Glomerular visceral epithelial cell (primary cell): ENCODE results near the gene NME7.
A peak's percentile ranks its signal among the peaks of the same experiment; 100 is the strongest.
"Not testable (repeated sequence)": the region's sequence is repeated elsewhere in the genome, so short reads cannot be mapped to it uniquely, and the experiment has no call there.

Experiments used
- DNase-seq: peaks from one replicate; pipeline ENCODE4 v3.0.0-alpha.2; 2016; ENCODE audit errors: extremely low spot score

NME7 gene

GRCh38 chr1:169367686-169368405 lies at the start of gene NME7, which contains the start of gene BLZF1:
Gene NME7, minus strand, starts transcription at chr1:169367797. Its CDS starts 87 bp downstream, at chr1:169367710.
Gene BLZF1, plus strand, starts transcription at chr1:169368195. Its CDS starts 1,328 bp downstream, at chr1:169369523.
- DNase-seq = peak; percentile 96

- DNase-seq = no peak
These were observed 47.4 kb upstream of the NME7 start for GRCh38 chr1:169414952-169415351.

GRCh38 chr1:169408340-169408739 lies 40.7 kb upstream of the NME7 start:
- not testable (repeated sequence) for DNase-seq

- DNase-seq = not testable (repeated sequence)
These were observed 35.0 kb upstream of the NME7 start for GRCh38 chr1:169402578-169402977.

GRCh38 chr1:169395955-169396354 lies 28.4 kb upstream of the NME7 start:
- DNase-seq = no peak

GRCh38 chr1:169392406-169392805 lies 24.8 kb upstream of the NME7 start:
- no peak for DNase-seq

- no peak for DNase-seq
These were observed 22.7 kb upstream of the NME7 start for GRCh38 chr1:169390303-169390702.

- DNase-seq = no peak
These were observed 19.8 kb upstream of the NME7 start for GRCh38 chr1:169387399-169387798.

- no peak for DNase-seq
These were observed 15.9 kb upstream of the NME7 start for GRCh38 chr1:169383449-169383848.

- no peak for DNase-seq
These were observed 13.6 kb upstream of the NME7 start for GRCh38 chr1:169381162-169381561.

GRCh38 chr1:169371404-169371803 lies 3.8 kb upstream of the NME7 start:
- no peak for DNase-seq

GRCh38 chr1:169368406-169368769 lies 791 bp upstream of the NME7 start:
- no peak for DNase-seq

GRCh38 chr1:169367096-169367685 lies 406 bp downstream of the NME7 start:
- DNase-seq = no peak

- no peak for DNase-seq
These were observed 2.6 kb downstream of the NME7 start for GRCh38 chr1:169364948-169365347.

- DNase-seq = peak; percentile 89
These were observed 4.4 kb downstream of the NME7 start for GRCh38 chr1:169363046-169363730.

GRCh38 chr1:169361281-169361680 lies 6.3 kb downstream of the NME7 start:
- DNase-seq = no peak

GRCh38 chr1:169360415-169360814 lies 7.2 kb downstream of the NME7 start:
- no peak for DNase-seq

- peak; percentile 71 for DNase-seq
These were observed 19.1 kb downstream of the NME7 start for GRCh38 chr1:169348383-169349036.

GRCh38 chr1:169347688-169348382 lies 19.8 kb downstream of the NME7 start:
- no peak for DNase-seq

- no peak for DNase-seq
These were observed 21.5 kb downstream of the NME7 start for GRCh38 chr1:169346036-169346589.

- no peak for DNase-seq
These were observed 22.1 kb downstream of the NME7 start for GRCh38 chr1:169345511-169345910.
